Mesenchymal stem cell (in vitro differentiated cells and primary cell): ENCODE measurements around the gene RAP1B. TPM values are rescaled to one million over a fixed set of nuclear protein-coding genes. Genes with fewer than 3 reads are reported as not detected.
A peak's percentile ranks its signal among the peaks of the same experiment; 100 is the strongest.

Experiments used
- DNase-seq: peaks from one replicate; pipeline ENCODE4 v3.0.0-alpha.2; 2013
- H2AFZ ChIP-seq: one replicate; pipeline ENCODE4 v1.6.1; 2013; ENCODE audit warnings: low read depth, mild to moderate bottlenecking, control low read depth, inconsistent platforms, low read length, moderate library complexity
- H2AK5ac ChIP-seq: 2 replicates; pipeline ENCODE4 v1.6.1; 2013; ENCODE audit warnings: low read length, moderate library complexity, mild to moderate bottlenecking, inconsistent platforms; ENCODE audit not compliant: severe bottlenecking
- H2BK120ac ChIP-seq: one replicate; pipeline ENCODE4 v1.6.1; 2013; ENCODE audit warnings: low read depth, mild to moderate bottlenecking, inconsistent platforms, low read length, moderate library complexity
- H2BK12ac ChIP-seq, 2 experiments: one replicate each; pipeline ENCODE4 v1.6.1; 2013; ENCODE audit warnings: inconsistent platforms in 2 of 2, low read length in 2 of 2, mild to moderate bottlenecking in 2 of 2, moderate library complexity in 2 of 2, control low read depth in 1 of 2
- H2BK15ac ChIP-seq: one replicate; pipeline ENCODE4 v1.6.1; 2013; ENCODE audit warnings: mild to moderate bottlenecking, low read depth, inconsistent platforms; ENCODE audit not compliant: poor library complexity, severe bottlenecking
- H2BK5ac ChIP-seq: 2 replicates; pipeline ENCODE4 v1.6.1; 2013; ENCODE audit warnings: low read depth, mild to moderate bottlenecking, low read length, control low read depth, inconsistent platforms; ENCODE audit not compliant: poor library complexity, severe bottlenecking
- H3K14ac ChIP-seq, 2 experiments: one replicate each; pipeline ENCODE4 v1.6.1; 2013; ENCODE audit warnings: inconsistent platforms in 2 of 2, low read length in 2 of 2, control low read depth in 1 of 2, mild to moderate bottlenecking in 1 of 2, moderate library complexity in 1 of 2
- H3K18ac ChIP-seq, 2 experiments: one replicate each; pipeline ENCODE4 v1.6.1; 2013; ENCODE audit warnings: inconsistent platforms in 2 of 2, low read length in 2 of 2, control low read depth in 1 of 2, low read depth in 1 of 2, mild to moderate bottlenecking in 1 of 2
- H3K23ac ChIP-seq, 2 experiments: one replicate each; pipeline ENCODE4 v1.6.1; 2013; ENCODE audit warnings: inconsistent platforms in 2 of 2, low read length in 2 of 2, mild to moderate bottlenecking in 2 of 2, moderate library complexity in 2 of 2, control low read depth in 1 of 2
- H3K27ac ChIP-seq: 2 replicates; pipeline ENCODE4 v1.5.1; 2013; ENCODE audit warnings: mild to moderate bottlenecking, moderate library complexity, low read length, control low read depth, inconsistent platforms; ENCODE audit not compliant: poor library complexity, severe bottlenecking
- H3K27me3 ChIP-seq, 2 experiments: 2 replicates each; pipeline versions ENCODE4 v1.6.1 to v1.7.0; 2013; ENCODE audit warnings: low read length in 2 of 2, mild to moderate bottlenecking in 2 of 2, moderate library complexity in 2 of 2, control low read depth in 1 of 2, inconsistent platforms in 1 of 2; ENCODE audit not compliant: control insufficient read depth in 1 of 2, insufficient read depth in 1 of 2
- H3K36me3 ChIP-seq, 2 experiments: 2 replicates each; pipeline versions ENCODE4 v1.6.1 to v1.7.0; 2013; ENCODE audit warnings: low read length in 2 of 2, control low read depth in 1 of 2, inconsistent platforms in 1 of 2, low read depth in 1 of 2, mild to moderate bottlenecking in 1 of 2; ENCODE audit not compliant: insufficient read depth in 2 of 2, control insufficient read depth in 1 of 2
- H3K4ac ChIP-seq, 2 experiments: one replicate each; pipeline ENCODE4 v1.6.1; 2013; ENCODE audit warnings: inconsistent platforms in 2 of 2, low read length in 2 of 2, mild to moderate bottlenecking in 2 of 2, moderate library complexity in 2 of 2, control low read depth in 1 of 2, low read depth in 1 of 2
- H3K4me1 ChIP-seq: 2 replicates; pipeline ENCODE4 v1.6.1; 2013; ENCODE audit warnings: low read depth, low read length, control low read depth; ENCODE audit not compliant: control insufficient read depth, insufficient read depth
- H3K4me2 ChIP-seq: 2 replicates; pipeline ENCODE4 v1.6.1; 2013; ENCODE audit warnings: low read length, mild to moderate bottlenecking, inconsistent platforms; ENCODE audit not compliant: poor library complexity, severe bottlenecking
- H3K4me3 ChIP-seq, 2 experiments: 2 replicates each; pipeline versions ENCODE4 v1.5.1 to v1.7.0; 2013; ENCODE audit warnings: low read length in 2 of 2, mild to moderate bottlenecking in 2 of 2, control low read depth in 1 of 2, low read depth in 1 of 2; ENCODE audit not compliant: insufficient read depth in 1 of 2
- H3K79me1 ChIP-seq: replicated peaks from 2 replicates; pipeline ENCODE4 v1.6.1; 2013; ENCODE audit warnings: mild to moderate bottlenecking, control low read depth, low read length, inconsistent platforms; ENCODE audit not compliant: poor library complexity, severe bottlenecking
- H3K9ac ChIP-seq: 2 replicates; pipeline ENCODE4 v1.7.0; 2013; ENCODE audit warnings: mild to moderate bottlenecking, low read length, moderate library complexity
- H3K9me3 ChIP-seq: 2 replicates; pipeline ENCODE4 v1.7.0; 2013; ENCODE audit warnings: mild to moderate bottlenecking, low read length; ENCODE audit not compliant: control insufficient read depth
- H4K8ac ChIP-seq: one replicate; pipeline ENCODE4 v1.6.1; 2013; ENCODE audit warnings: inconsistent platforms, mild to moderate bottlenecking, low read length, moderate library complexity
- H4K91ac ChIP-seq: one replicate; pipeline ENCODE4 v1.6.1; 2013; ENCODE audit warnings: mild to moderate bottlenecking, low read length, inconsistent platforms
- WGBS: methylation state at CpG from one replicate; pipeline ENCODE4 v1.1.7; 2013; ENCODE audit warnings: mixed read lengths; 5-methylcytosine and 5-hydroxymethylcytosine counted together
- polyA plus RNA-seq, 2 experiments: library from polyadenylated mRNA; stranded (reverse); fragments of 200-250 nt; gene quantifications; one replicate each; pipeline ENCODE4 v1.2.3, GENCODE V29; 2013

RAP1B gene
- polyA plus RNA-seq (2013, experiment 1 of 2) = 219 TPM
- 229 TPM for polyA plus RNA-seq (2013, experiment 2 of 2)

GRCh38 chr12:68610370-68611093 is at the start of gene RAP1B:
Gene RAP1B (plus strand): TSS chr12:68610899. CDS start chr12:68648725, 37,826 bp downstream.
- H4K91ac ChIP-seq = peak within 1 kb of the TSS; percentile 79
- H2AFZ ChIP-seq = peak within 1 kb of the TSS; percentile 93
- peak within 1 kb of the TSS; percentile 88 for H2BK5ac ChIP-seq
- H3K14ac ChIP-seq = peak within 1 kb of the TSS in 1 of 2 experiments; percentile 89
- peak within 1 kb of the TSS; percentile 89 to 93 for H3K4me3 ChIP-seq
- H2BK12ac ChIP-seq = peak within 1 kb of the TSS; percentile 37 to 94
- H3K4ac ChIP-seq = peak within 1 kb of the TSS; percentile 90 to 98
- peaks cover 5% of the 10 kb centered on the region for H3K4me1 ChIP-seq
- peak within 1 kb of the TSS; percentile 94 for H2BK120ac ChIP-seq
- H3K27me3 ChIP-seq = no peaks in the 10 kb centered on the region
- peak within 1 kb of the TSS; percentile 98 for H4K8ac ChIP-seq
- WGBS = under 1% methylated on average over 70 of the region's 84 CpGs
- H2BK15ac ChIP-seq = peak within 1 kb of the TSS; percentile 80
- peak within 1 kb of the TSS; percentile 99 for H3K9ac ChIP-seq
- H3K79me1 ChIP-seq = no peaks in the 10 kb centered on the region
- peak within 1 kb of the TSS; percentile 100 for H3K27ac ChIP-seq
- DNase-seq = peak; percentile 89
- peaks cover 0 to 4% of the 10 kb centered on the region in 2 experiments for H3K36me3 ChIP-seq
- peak within 1 kb of the TSS; percentile 97 to 99 for H3K18ac ChIP-seq
- no peaks in the 10 kb centered on the region for H3K9me3 ChIP-seq
- H3K4me2 ChIP-seq = peak within 1 kb of the TSS; percentile 84
- H3K23ac ChIP-seq = peak within 1 kb of the TSS; percentile 14 to 41
- H2AK5ac ChIP-seq = peak within 1 kb of the TSS; percentile 69

DNA sequence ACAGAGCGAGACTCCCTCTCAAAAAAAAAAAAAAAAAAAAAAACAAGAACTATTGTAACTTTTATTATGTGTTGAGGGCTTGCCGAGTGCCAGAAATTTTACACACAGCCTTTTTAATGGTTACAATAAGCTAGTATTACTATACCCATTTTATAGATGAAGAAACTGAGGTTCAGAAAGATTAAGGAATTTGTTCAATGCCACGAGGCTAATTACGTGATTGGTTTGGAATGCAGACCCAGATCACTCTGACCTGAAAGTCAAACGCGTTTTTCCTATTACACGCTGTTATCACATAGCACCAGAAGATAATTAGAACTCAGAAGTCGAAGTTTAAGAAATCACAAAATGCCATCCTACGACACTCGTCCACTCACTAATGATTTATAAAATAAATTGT is 48.9 kb upstream of the RAP1B start:
- Histone ChIP-seq H3K9ac (no peak overlapping the region), H3K4me2 (no peak overlapping the region), H2BK12ac (no peak overlapping the region), H3K23ac (no peak overlapping the region), H2BK120ac (no peak overlapping the region), H3K27me3 (no peaks in the 10 kb centered on the region), H2AFZ (no peak overlapping the region), H4K91ac (no peak overlapping the region), H3K4me3 (no peak overlapping the region), H3K4ac (no peak overlapping the region), H2BK15ac (no peak overlapping the region), H3K14ac (no peak overlapping the region), H3K9me3 (no peaks in the 10 kb centered on the region), H3K18ac (no peak overlapping the region), H2AK5ac (no peak overlapping the region), H2BK5ac (no peak overlapping the region), H3K79me1 (no peaks in the 10 kb centered on the region), H3K36me3 (no peaks in the 10 kb centered on the region), H3K4me1 (peaks cover 5% of the 10 kb centered on the region), H4K8ac (no peak overlapping the region), H3K27ac (no peak overlapping the region)
- 95% methylated on average over 5 of the region's 10 CpGs for WGBS
- no peak for DNase-seq

- no peak overlapping the region for H3K9ac ChIP-seq
- no peak overlapping the region for H3K18ac ChIP-seq
- no peaks in the 10 kb centered on the region for H3K27me3 ChIP-seq
- H4K8ac ChIP-seq = no peak overlapping the region
- no peak overlapping the region for H2AFZ ChIP-seq
- H2BK15ac ChIP-seq = no peak overlapping the region
- H2AK5ac ChIP-seq = no peak overlapping the region
- no peak overlapping the region for H4K91ac ChIP-seq
- no peaks in the 10 kb centered on the region for H3K36me3 ChIP-seq
- peaks cover 5% of the 10 kb centered on the region for H3K4me1 ChIP-seq
- no peak for DNase-seq
- no peak overlapping the region for H3K14ac ChIP-seq
- H3K4me3 ChIP-seq = no peak overlapping the region
- no peaks in the 10 kb centered on the region for H3K79me1 ChIP-seq
- no peak overlapping the region for H3K23ac ChIP-seq
- no peak overlapping the region for H2BK120ac ChIP-seq
- H3K9me3 ChIP-seq = no peaks in the 10 kb centered on the region
- H3K4ac ChIP-seq = no peak overlapping the region
- no peak overlapping the region for H3K27ac ChIP-seq
- H2BK5ac ChIP-seq = no peak overlapping the region
- no peak overlapping the region for H3K4me2 ChIP-seq
- 89% methylated on average over 1 of the region's 1 CpG for WGBS
- no peak overlapping the region for H2BK12ac ChIP-seq
Observed at GRCh38 chr12:68564166-68564565, 46.5 kb upstream of the RAP1B start.

- H3K27me3 ChIP-seq = no peaks in the 10 kb centered on the region
- H2BK120ac ChIP-seq = no peak overlapping the region
- H3K27ac ChIP-seq = no peak overlapping the region
- H4K91ac ChIP-seq = no peak overlapping the region
- DNase-seq = peak; percentile 76
- WGBS = no CpG with 5 or more reads among the region's 1 CpG
- H3K9ac ChIP-seq = peak overlapping the region; percentile 70
- no peak overlapping the region for H3K4me2 ChIP-seq
- H2BK15ac ChIP-seq = no peak overlapping the region
- no peak overlapping the region for H3K14ac ChIP-seq
- no peaks in the 10 kb centered on the region for H3K36me3 ChIP-seq
- no peak overlapping the region for H2BK5ac ChIP-seq
- peaks cover 2% of the 10 kb centered on the region for H3K4me1 ChIP-seq
- no peak overlapping the region for H2BK12ac ChIP-seq
- no peaks in the 10 kb centered on the region for H3K9me3 ChIP-seq
- H2AFZ ChIP-seq = no peak overlapping the region
- no peak overlapping the region for H4K8ac ChIP-seq
- no peak overlapping the region for H3K4me3 ChIP-seq
- H2AK5ac ChIP-seq = no peak overlapping the region
- no peak overlapping the region for H3K18ac ChIP-seq
- no peaks in the 10 kb centered on the region for H3K79me1 ChIP-seq
- no peak overlapping the region for H3K4ac ChIP-seq
- H3K23ac ChIP-seq = no peak overlapping the region
Observed at GRCh38 chr12:68565391-68565903, 45.3 kb upstream of the RAP1B start.
